Measurements from ENCODE around the gene PJVK. TPM values are rescaled to one million over a fixed set of nuclear protein-coding genes. Genes with fewer than 3 reads are reported as not detected.
"Not testable (repeated sequence)": the region's sequence is repeated elsewhere in the genome, so short reads cannot be mapped to it uniquely, and the experiment has no call there.

PJVK gene
- total RNA-seq: 1 to 10 TPM; 2.3 to 2.4 TPM

GRCh38 chr2:178450774-178451525 lies at the start of gene PJVK, which contains the start of gene PRKRA:
Gene PJVK, plus strand, starts transcription at chr2:178451378. Its CDS starts 2,032 bp downstream, at chr2:178453410.
Gene PRKRA, minus strand, starts transcription at chr2:178451175. Its CDS starts 145 bp downstream, at chr2:178451030.
- Mint-ChIP-seq H3K4me3 (peak within 1 kb of the TSS; percentile 87), H3K9me3 (no peaks in the 10 kb centered on the region), H3K27me3 (no peaks in the 10 kb centered on the region), H3K36me3 (ENCODE audit: low read depth) (peaks cover 44% of the 10 kb centered on the region), H3K27ac (peak within 1 kb of the TSS; percentile 95), H3K4me1 (peaks cover 8% of the 10 kb centered on the region)
- peak; percentile 89 for ATAC-seq (replicated peaks)

GRCh38 chr2:178401994-178402437 lies 49.2 kb upstream of the PJVK start:
- peaks cover 3% of the 10 kb centered on the region for H3K27me3 Mint-ChIP-seq
- H3K36me3 Mint-ChIP-seq (ENCODE audit: low read depth): no peaks in the 10 kb centered on the region
- H3K27ac Mint-ChIP-seq: no peak overlapping the region
- H3K4me3 Mint-ChIP-seq: no peak overlapping the region
- ATAC-seq (replicated peaks): no peak
- H3K4me1 Mint-ChIP-seq: peaks cover 14% of the 10 kb centered on the region
- H3K9me3 Mint-ChIP-seq: no peaks in the 10 kb centered on the region

- peak overlapping the region; percentile 57 for H3K4me3 Mint-ChIP-seq
- no peaks in the 10 kb centered on the region for H3K9me3 Mint-ChIP-seq
These were observed 47.4 kb upstream of the PJVK start for GRCh38 chr2:178403671-178404306.

GRCh38 chr2:178404368-178404767 lies 46.8 kb upstream of the PJVK start:
- peaks cover 14% of the 10 kb centered on the region for H3K4me1 Mint-ChIP-seq
- peak; percentile 96 for ATAC-seq (replicated peaks)
- H3K36me3 Mint-ChIP-seq (ENCODE audit: low read depth): no peaks in the 10 kb centered on the region
- peak overlapping the region; percentile 57 for H3K4me3 Mint-ChIP-seq
- peak overlapping the region; percentile 88 for H3K27ac Mint-ChIP-seq
- H3K27me3 Mint-ChIP-seq: peaks cover 3% of the 10 kb centered on the region
- H3K9me3 Mint-ChIP-seq: no peaks in the 10 kb centered on the region

More at GRCh38 chr2:178403671-178404306, 47.4 kb upstream of the PJVK start:
- peaks cover 3% of the 10 kb centered on the region for H3K27me3 Mint-ChIP-seq
- peak overlapping the region; percentile 88 for H3K27ac Mint-ChIP-seq
- peaks cover 14% of the 10 kb centered on the region for H3K4me1 Mint-ChIP-seq
- peak; percentile 59 for ATAC-seq (replicated peaks)
- H3K36me3 Mint-ChIP-seq (ENCODE audit: low read depth): no peaks in the 10 kb centered on the region

GRCh38 chr2:178409261-178409660 lies 41.9 kb upstream of the PJVK start:
- peaks cover 7% of the 10 kb centered on the region for H3K4me1 Mint-ChIP-seq
- no peak overlapping the region for H3K4me3 Mint-ChIP-seq
- no peaks in the 10 kb centered on the region for H3K27me3 Mint-ChIP-seq
- H3K9me3 Mint-ChIP-seq: no peaks in the 10 kb centered on the region
- no peaks in the 10 kb centered on the region for H3K36me3 Mint-ChIP-seq (ENCODE audit: low read depth)
- ATAC-seq (replicated peaks): no peak
- no peak overlapping the region for H3K27ac Mint-ChIP-seq

GRCh38 chr2:178412047-178412446 lies 39.1 kb upstream of the PJVK start:
- Mint-ChIP-seq H3K4me3 (no peak overlapping the region), H3K27ac (no peak overlapping the region), H3K4me1 (peaks cover 10% of the 10 kb centered on the region), H3K9me3 (no peaks in the 10 kb centered on the region), H3K36me3 (ENCODE audit: low read depth) (no peaks in the 10 kb centered on the region), H3K27me3 (no peaks in the 10 kb centered on the region)
- ATAC-seq (replicated peaks): no peak

- H3K9me3 Mint-ChIP-seq; H3K36me3 Mint-ChIP-seq (ENCODE audit: low read depth); ATAC-seq (replicated peaks); H3K27me3 Mint-ChIP-seq: not testable (repeated sequence)
- H3K4me1 Mint-ChIP-seq: peaks cover 10% of the 10 kb centered on the region
- peak overlapping the region; percentile 95 for H3K27ac Mint-ChIP-seq
- H3K4me3 Mint-ChIP-seq: peak overlapping the region; percentile 91
These were observed 38.7 kb upstream of the PJVK start for GRCh38 chr2:178412453-178412852.

- Mint-ChIP-seq H3K4me1 (peaks cover 10% of the 10 kb centered on the region), H3K36me3 (ENCODE audit: low read depth) (no peaks in the 10 kb centered on the region), H3K9me3 (no peaks in the 10 kb centered on the region), H3K27ac (peak overlapping the region; percentile 95), H3K27me3 (no peaks in the 10 kb centered on the region), H3K4me3 (peak overlapping the region; percentile 91)
- peak; percentile 85 for ATAC-seq (replicated peaks)
These were observed 37.5 kb upstream of the PJVK start for GRCh38 chr2:178413472-178414265.

GRCh38 chr2:178414266-178415247 lies 36.6 kb upstream of the PJVK start:
- peak; percentile 83 for ATAC-seq (replicated peaks)
- Mint-ChIP-seq H3K27ac (peak overlapping the region; percentile 95), H3K27me3 (no peaks in the 10 kb centered on the region), H3K9me3 (no peaks in the 10 kb centered on the region), H3K4me3 (peak overlapping the region; percentile 91), H3K4me1 (peaks cover 10% of the 10 kb centered on the region), H3K36me3 (ENCODE audit: low read depth) (no peaks in the 10 kb centered on the region)

GRCh38 chr2:178415979-178416378 lies 35.2 kb upstream of the PJVK start:
- no peaks in the 10 kb centered on the region for H3K9me3 Mint-ChIP-seq
- H3K4me1 Mint-ChIP-seq: peaks cover 10% of the 10 kb centered on the region
- H3K27me3 Mint-ChIP-seq: no peaks in the 10 kb centered on the region
- ATAC-seq (replicated peaks): no peak
- H3K4me3 Mint-ChIP-seq: no peak overlapping the region
- H3K27ac Mint-ChIP-seq: no peak overlapping the region
- no peaks in the 10 kb centered on the region for H3K36me3 Mint-ChIP-seq (ENCODE audit: low read depth)

GRCh38 chr2:178417916-178418315 lies 33.3 kb upstream of the PJVK start:
- Mint-ChIP-seq H3K4me1 (peaks cover 10% of the 10 kb centered on the region), H3K9me3 (no peaks in the 10 kb centered on the region), H3K36me3 (ENCODE audit: low read depth) (no peaks in the 10 kb centered on the region), H3K27me3 (no peaks in the 10 kb centered on the region), H3K4me3 (no peak overlapping the region), H3K27ac (no peak overlapping the region)
- no peak for ATAC-seq (replicated peaks)

- Mint-ChIP-seq H3K27ac (no peak overlapping the region), H3K36me3 (ENCODE audit: low read depth) (no peaks in the 10 kb centered on the region), H3K4me1 (peaks cover 8% of the 10 kb centered on the region), H3K9me3 (no peaks in the 10 kb centered on the region), H3K27me3 (no peaks in the 10 kb centered on the region), H3K4me3 (no peak overlapping the region)
- no peak for ATAC-seq (replicated peaks)
These were observed 32.8 kb upstream of the PJVK start for GRCh38 chr2:178418426-178418825.

- Mint-ChIP-seq H3K4me1 (peaks cover 7% of the 10 kb centered on the region), H3K4me3 (no peak overlapping the region), H3K27ac (no peak overlapping the region), H3K27me3 (no peaks in the 10 kb centered on the region), H3K9me3 (no peaks in the 10 kb centered on the region), H3K36me3 (ENCODE audit: low read depth) (no peaks in the 10 kb centered on the region)
- ATAC-seq (replicated peaks): no peak
These were observed 32.1 kb upstream of the PJVK start for GRCh38 chr2:178419123-178419522.

All from activated T-helper 17 cell treated with anti-CD3 and anti-CD28 coated beads, Interleukin-2, amount 50 U/mL, for 72 hours (primary cell).